Stimulated activated CD4-positive, alpha-beta T cell treated with anti-CD3 and anti-CD28 coated beads, Interleukin-4, amount 100 ng/mL, for 1 hour (primary cell): Measurements from ENCODE around the gene SETDB1.

Experiments used
- DNase-seq: peaks from one replicate; pipeline ENCODE4 v3.0.0-alpha.2; 2020

SETDB1 gene

DNA sequence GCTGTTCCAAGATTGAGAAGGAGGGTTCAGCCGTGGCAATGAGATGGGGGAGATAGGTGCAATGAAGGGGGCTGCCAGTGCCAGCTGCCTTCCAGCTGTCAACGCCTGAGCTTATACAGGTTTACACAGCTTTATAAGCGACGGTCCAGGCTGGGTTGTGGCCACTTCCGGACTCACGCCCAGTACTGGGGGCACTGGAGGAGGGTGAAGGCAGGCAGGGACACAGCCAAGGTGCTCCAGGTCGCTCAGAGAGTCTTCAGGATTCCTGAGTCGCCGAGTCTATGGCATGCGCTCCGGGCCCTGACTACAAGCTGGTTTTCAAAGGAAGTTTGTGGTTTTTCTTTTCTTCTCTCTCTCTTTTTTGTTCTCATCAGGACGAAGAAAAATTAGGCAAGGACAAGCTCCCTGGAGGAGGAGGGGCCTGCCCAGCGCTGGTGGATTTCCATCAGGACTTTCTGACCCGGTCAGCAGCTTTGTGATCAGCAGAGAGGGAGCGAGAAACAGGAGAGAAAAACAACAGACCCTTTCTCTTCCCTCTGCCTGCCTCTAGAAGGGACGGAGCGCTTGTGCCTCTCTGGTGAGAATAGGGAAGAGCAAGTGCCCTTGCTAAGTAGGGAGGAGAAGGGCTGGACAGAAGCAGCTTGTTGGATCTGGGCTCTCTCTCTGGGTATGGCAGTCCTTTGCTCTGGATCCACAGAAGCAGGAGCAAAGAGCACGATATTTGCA is 80.3 kb downstream of the SETDB1 start, which contains the start of gene MINDY1:
Gene MINDY1, minus strand, starts transcription at position 576 of the 726 bp plus-strand sequence. CDS start 4,285 bp downstream, outside the sequence.
- DNase-seq: peak; percentile 26

DNA sequence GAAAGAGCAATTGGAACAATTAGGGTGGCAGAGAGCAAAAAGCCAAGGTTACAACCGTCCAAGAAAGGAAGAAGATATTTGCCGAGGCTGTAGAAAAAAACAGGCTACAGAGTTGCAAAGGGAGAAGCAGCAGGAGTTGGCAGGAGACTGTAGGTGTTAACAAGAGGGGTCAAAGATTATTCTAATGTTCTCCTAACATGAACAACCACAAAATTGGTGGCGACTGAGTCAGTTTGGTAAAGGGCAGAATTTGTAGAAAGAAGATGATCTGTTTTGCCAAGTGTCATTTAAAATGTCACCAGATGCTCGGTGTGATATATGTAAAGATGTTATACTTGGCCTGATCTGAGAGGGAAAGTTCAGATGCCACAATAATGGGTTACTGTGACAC is 81.7 kb downstream of the SETDB1 start:
- no peak for DNase-seq

DNA sequence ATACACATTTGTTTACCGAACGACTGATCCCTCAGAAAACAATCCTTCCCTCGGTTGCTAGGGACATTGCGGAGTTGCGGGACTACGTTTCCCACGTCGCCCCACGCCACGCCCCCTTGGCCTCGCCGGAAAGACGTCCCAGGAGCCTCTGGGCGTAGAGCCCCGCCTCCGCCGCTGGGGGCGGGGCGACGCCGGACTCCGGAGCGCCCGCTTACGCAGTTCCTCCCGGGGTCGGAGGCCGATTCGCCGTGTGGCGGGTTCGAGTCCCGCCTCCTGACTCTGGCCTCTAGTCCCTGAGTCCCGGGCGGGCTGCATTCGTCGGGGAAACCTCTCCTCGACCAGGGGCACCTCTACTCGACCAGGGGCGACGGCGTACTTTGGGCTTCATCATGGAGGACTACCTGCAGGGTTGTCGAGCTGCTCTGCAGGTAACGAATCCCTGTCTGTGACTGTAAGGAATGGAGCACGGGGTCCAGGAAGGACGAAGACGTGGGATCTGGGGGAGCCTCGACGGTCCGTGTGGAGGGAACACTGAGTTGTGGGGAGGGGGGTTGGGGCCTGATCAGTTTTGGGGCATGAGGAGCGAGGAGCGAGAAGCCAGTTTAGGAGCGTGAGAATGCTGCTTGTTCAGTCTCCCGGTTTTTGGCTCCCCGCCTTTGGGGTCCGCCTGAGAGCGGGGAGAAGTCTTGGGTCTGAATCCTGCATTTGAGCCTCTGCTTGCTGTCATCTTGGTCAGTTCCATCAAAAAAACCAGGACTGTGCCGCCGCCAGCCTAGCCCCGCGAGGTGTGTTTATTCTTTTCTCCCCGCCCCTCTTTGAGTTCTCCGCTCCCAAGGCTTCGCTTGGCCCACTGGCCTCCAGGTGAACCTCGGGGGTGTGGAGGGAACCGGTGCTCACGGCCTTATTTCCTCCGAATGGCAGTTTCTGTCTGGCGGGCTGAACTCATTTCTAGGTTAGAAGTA is 82.4 kb downstream of the SETDB1 start, which contains the start of gene PRUNE1:
Gene PRUNE1, plus strand, starts transcription at position 206 of the 962 bp plus-strand sequence. Its CDS starts 184 bp downstream, at position 390.
- peak; percentile 97 for DNase-seq

DNA sequence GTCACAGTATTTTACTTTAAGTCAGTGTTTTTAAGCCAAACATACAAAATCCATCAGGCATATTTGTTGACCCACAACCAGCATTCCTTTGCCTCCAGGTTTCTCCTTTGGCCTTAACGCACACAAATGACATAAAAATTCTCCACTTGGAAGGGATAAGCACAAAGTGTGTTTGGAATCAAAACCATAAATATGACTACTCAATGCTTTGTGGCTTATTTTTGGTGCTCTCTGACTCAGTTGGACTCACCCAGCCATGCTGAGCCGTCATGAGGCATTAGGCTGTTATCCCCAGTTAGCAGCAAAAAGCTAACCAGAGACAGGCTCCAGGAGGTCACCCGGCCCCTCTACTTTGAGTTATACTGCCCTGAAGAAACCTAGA is 83.0 kb downstream of the SETDB1 start:
- DNase-seq: no peak

GRCh38 chr1:151009674-151010345 is 83.6 kb downstream of the SETDB1 start:
- no peak for DNase-seq

- no peak for DNase-seq
These were observed 84.2 kb downstream of the SETDB1 start for GRCh38 chr1:151010346-151010726.

DNA sequence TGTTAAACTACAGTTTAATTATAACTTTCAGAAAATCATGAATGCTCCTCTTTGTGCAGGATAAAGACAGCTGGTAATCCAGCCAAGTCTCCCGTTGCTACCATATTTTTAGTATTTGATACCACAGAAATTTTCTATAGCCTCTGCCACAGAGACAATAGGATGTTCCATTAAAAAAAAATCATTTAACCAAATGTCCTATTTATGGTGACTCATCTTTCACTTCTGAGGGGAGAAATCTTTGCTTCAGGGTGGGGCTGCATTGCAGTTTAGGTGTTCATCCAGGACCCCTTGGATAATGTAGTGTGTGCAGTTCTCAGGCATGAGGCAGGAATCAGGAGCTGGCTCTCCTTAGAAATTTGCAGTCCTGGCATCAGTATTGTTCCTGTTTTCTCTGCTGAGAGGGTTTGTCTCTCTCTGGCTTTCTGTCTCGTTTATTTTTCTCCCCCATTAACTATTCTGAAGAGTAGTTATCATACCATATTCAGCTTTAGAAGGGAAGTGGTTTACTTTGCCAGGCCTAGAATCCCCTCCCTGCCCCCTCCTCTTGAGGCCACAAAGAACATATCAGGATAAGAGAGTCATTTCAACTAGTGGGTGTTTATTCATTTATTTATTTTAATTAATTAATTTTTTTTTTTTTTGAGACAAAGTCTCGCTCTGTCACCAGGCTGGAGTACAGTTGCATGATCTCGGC is 85.1 kb downstream of the SETDB1 start:
- DNase-seq: no peak

DNA sequence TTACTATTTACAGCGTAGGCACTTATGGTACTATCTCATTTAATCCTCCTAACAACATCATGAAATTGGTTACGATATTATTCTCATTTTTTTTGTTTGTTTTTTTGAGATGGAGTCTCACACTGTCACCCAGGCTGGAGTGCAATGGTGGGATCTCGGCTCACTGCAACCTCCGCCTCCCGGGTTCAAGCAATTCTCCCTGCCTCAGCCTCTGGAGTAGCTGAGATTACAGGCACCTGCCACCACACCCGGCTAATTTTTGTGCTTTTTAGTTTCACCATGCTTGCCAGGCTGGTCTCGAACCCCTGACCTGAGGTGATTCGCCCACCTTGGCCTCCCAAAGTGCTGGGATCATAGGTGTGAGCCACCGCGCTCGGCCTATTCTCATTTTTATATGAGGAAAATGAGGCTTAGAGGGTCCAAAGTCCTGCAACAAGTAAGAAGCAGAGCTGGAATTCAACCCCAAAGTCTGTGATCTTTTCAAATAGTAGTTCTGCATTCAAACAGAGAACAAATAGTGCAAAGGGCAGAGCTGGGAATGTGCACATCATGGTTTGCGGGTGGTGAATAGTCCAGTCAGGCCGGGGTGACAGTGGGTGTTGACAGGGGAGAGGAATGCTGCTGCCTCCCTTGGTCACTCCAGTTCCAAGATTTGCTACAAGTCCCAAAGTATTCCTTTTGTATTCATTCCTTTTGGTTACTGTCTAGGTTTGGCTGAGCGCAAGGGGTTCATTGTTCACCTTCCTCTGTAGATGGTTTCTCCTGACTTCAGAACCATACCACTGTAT is 86.7 kb downstream of the SETDB1 start:
- DNase-seq: no peak

DNA sequence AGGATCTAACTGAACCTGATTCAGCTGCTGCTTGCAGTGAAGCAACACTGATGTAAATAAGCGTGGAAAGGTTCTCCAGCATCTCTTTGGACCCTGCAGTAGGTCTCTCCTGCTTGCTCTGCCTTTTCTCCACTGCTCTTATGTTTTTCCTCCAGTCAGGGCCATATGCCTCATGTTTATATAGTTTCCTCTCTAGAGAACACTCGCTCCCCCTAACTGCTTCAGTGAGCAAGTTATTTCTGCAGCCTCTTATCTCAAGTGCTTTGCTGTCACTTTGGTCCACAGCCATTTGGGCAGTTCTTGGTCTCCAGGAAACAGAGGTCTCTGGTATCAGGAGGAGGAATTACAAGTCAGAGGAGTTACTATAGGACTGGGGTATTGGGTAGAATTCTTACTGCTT is 87.4 kb downstream of the SETDB1 start:
- DNase-seq: no peak
